T-helper 1 cell (primary cell): ENCODE measurements around the gene SMAD5.

ENCODE experiments used
- DNase-seq, 5 donors: peaks; one replicate each; pipeline ENCODE4 v3.0.0-alpha.2; 2012 to 2020

Gene SMAD5

DNA sequence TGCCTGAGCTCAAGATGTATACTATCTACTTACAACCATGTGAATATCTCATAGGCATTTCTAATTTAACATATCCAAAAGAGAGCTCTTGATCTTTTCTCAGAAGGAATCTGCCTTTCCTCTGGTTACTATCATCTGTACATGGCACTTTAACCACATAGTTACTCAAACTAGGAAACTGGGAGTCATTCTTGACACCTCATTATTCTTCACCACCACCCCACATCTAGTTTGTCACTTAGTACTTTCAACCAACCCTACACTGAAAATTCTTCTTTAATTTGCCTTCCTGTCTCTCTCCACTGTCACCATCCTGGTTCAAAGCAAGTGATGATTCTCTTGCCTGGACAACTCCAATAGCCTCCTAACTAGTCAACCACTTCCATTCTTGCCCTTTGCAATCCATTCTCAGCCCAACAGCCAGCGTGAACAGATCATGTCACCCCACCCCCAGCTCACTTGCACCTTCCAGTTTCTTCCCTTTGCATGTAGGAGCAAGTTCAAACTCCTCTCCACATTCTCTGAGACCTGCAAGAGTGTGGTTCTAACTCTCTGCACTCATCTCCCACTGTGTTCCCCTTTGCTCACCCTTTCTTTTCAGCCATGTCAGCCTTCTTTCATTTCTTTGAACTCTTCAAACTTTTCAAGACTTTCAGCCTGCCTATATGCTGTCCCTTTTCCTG, 17.3 kb upstream of the SMAD5 start:
- no peak for DNase-seq

DNA sequence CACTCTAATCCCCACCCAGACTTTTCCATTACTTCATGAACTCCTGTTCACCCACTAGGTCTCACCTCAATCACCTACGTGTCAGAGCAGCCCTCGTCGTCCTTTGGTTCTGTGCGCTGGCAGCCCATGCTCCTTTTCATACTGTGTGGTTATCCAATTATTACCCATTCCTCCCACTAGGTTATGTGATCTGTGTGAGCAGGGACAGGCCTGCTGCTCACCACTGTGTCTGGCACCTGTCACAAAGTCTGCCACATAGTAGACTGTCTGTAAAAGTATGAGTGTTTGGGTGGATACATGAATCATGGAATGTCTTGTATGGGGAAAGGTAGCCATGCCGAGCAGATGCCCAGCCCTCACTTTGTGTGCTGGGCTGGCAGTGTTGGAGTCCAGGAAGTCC, 12.1 kb upstream of the SMAD5 start:
- DNase-seq: no peak

DNA sequence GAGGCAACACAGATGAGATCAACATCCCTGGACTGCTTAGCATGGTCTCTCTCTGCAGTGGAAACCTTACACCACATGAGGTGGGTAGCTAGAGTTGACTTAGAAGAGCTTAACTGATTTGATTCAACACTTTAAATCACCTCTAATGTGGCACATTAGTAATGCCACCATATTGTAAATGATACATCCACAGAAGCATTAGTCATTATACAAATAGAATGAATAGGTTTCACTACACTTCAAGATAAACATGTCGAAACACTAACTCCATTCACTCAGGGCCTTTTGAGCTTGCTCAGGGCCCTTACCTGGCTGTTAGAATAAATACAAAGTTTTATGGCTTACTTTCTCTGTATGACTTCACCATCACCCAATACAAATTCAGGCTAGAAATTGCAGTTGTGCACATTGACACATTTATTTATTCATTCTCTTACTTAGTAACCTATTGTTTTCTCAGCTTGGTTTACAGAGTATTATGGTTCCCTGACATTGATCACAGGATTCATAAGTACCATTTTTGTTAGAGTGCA, 9.3 kb upstream of the SMAD5 start:
- DNase-seq: no peak

DNA sequence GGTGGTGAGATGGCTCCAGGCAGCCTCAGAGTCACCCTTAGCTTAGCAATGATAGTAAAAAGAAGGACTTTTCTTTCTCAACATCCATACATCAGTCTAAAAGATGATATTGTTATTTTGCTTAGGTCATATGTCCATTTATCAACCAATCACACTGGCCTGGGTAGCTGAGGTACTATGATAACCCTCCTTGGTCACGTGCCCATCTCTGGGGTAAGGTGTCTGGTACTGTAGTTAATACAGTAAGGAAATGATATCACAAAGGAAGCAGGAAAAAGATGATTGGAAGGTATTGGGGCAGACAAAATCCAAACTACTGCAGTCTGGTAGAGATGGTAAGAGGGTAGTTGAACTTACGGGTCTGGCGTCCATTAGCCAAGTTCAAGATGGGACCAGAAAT, 5.1 kb upstream of the SMAD5 start:
- no peak for DNase-seq

DNA sequence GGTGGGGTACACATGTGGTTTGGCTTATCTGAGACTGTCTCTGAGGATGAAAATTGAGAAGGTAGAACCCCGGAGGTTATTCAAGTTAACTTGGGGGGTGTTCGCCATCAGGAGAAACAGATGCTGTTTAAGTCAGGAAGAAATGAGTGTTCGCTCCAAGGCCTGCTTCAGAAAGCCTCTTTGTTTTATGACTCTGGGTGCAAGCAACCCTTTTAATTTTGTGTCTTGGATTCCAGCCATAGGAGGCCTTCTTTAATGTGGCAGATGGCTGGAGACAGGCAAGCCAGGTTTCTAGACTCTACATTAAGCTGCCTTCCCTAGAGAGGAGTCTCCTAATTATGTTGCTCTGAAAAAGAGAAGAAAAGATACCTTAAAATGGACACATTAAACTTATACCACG, 4.2 kb upstream of the SMAD5 start:
- no peak for DNase-seq

DNA sequence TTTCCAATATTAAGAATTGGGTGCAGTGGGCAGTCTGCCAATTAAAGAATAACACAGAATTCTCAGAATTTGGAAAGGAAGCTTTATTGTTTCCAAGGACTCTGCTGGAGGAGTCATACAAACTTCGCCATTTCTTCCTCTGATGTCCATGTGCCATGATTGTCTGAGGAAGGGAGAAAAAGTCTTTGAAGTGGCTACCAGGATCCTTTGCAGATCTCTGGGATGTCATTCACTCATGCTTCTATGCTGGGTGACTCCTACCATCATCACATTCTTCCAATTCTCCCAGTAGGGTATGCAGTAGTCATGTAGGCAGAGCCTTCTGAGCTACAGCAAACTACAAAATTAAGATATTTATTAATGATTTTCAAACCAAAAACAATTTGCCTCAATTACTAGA, 3.2 kb upstream of the SMAD5 start:
- DNase-seq: no peak

DNA sequence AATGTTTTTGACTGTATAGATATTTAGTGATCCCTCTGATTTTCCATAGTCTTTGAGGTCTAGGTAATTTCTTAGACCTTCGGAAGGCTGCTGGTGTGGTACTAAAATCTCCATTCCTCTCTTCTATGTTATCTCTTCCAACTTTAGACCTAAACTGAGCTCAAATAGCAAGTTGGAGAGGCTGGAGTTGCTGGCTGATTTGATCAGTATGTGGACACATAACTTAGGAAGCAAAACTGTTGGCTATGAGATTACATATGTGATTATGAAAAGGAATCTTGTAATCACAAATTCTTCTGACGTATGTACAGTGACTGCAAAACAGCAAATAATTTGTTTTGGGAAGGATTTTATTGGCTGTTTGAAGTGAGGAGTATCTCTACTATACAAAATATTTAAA, 2.1 kb upstream of the SMAD5 start:
- DNase-seq: no peak

DNA sequence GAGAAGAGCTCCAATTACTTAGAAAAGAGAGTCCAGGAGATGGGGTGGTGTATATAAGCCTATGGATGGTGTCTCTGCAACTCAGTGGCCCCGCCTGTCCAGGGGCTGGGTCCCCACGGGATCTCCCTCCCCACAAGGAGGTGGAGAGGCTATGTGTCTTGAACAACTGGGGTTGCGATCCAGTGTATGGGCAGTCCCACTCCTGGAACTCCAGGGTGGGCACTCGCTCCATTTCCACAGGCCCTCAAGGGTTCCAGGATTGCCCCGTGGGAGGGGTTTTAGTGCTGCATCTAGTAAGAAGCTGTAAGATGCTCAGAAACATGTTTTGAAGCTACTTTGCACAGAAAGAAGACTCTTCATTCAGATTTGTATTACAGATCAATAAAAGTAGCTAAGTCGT, 558 bp upstream of the SMAD5 start:
- peak in 1 of 5 donors; percentile 1 for DNase-seq

DNA sequence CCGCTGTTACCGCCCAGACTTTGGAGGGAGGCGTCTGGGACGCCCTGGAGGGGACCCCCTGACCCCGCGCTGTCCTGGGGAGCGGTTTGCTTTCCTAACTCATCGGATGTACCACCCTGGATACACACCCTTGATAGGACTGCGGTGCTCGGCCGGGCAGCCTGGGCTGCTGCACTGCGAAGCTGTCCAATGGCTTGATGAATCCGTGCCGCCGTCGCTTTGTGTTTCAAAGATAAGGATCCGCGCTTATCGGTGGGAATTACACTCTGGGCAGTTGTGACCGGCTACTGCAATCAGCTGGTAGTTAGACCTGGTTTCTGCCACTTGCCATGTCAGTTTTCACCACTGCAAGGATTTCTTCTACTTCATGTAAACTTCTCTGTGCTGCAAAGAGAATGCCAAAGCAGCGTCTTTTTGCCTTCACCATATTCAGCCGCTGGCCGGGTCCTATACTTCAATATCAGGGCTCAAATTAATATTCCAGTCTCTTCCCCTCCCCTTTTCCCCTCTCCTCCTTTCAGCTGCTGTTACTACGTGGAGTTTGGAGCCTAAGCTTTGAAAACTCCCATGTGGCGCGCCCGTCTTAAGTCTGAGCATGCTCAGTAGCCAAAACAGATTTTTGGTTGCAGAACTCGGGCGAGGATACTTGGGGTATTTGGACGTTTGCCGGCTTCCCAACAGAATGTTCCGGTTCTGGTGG, 727 bp downstream of the SMAD5 start:
- DNase-seq: peak in 2 of 5 donors; percentile 2 to 10

DNA sequence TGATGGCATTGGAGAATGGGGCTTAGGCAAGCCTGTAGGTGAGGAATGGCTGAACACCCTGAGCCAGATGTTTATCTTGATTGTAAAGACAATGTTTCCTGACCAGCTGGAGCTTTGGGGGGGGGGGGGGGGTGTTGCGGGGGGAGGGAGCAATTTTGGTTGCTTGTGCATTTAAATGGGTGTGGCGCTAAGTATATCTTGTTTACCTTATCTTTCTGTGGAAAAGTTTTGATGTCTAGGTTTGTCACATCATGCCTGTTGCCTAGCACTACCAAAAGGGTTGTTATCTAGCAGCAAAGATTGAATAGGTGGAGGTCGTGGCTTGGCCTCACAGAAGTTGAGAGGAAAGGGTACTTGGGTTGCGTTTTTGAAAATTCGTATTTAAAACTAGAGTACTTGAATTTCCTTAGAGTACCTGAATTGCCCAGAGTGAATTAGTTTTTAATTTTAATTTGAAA, 1.3 kb downstream of the SMAD5 start:
- no peak for DNase-seq

DNA sequence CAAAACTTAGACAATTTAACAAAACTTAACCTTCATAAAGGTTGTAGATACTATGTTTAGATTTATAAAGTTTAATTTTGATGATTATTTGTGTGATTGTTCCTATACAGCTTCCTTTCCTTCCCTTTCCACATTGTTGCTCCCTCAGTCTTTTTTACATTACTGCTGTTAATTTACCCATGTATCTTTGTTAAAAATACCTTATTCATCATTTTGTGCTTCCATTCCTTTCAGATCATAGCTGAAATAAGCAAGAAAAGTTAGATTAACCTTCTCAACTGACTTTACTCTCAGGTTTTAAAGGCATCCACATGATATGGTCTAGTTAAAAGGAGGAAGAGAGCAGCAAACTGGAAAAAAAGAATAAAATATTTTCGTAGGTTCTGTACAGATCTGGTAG, 2.0 kb downstream of the SMAD5 start:
- DNase-seq: no peak

DNA sequence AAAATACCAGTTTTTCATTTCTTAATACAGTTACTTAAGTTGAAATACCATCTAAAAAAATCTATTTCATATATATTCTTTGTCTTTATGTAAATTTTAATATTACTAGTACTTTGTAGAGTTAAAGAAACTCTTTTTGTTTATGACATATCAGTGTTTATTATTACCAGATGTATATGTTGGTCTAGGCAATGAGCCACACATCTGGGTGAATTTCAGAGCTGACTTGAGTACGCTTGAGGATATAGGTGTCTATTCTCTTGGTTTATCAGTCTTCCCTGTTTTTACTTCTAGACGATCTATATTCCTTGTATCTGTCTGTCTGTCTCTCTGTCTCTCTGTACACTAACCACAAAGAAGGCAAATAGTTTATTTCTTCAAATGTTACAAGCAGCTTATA, 2.9 kb downstream of the SMAD5 start:
- no peak for DNase-seq

DNA sequence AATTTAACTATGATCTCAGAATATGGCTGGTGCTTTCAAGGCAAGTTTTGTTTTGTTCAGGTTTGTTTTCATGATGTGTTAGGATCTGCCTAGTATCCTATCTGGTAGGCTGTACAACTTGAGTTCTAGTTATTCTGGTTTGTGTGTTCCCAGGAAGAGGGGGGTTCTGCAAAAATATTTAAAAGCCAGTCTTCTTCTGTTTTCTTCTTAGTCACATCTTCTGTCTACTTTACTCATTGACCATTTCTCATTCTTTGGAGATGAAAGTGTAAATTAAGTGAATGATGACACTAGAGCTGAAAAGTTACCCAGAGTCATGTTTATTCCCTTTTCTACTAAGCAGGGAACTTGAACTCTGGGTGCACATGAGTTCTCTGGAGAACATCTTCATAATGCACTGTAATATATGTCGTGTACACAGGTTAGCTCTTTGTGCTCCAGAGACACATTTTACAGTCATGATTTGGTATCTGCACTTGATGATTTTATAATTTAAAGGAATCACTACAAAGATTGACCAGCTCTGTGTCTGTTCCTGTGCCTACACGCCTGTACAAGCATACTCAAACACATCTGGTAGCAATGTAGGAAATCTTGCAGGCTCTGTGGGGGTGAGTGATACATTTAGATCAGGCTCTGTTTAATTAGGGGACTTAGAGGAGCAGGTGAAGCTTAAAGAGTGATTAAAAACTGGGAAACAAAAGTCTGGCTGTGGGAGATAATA, 5.0 kb downstream of the SMAD5 start:
- DNase-seq: no peak

DNA sequence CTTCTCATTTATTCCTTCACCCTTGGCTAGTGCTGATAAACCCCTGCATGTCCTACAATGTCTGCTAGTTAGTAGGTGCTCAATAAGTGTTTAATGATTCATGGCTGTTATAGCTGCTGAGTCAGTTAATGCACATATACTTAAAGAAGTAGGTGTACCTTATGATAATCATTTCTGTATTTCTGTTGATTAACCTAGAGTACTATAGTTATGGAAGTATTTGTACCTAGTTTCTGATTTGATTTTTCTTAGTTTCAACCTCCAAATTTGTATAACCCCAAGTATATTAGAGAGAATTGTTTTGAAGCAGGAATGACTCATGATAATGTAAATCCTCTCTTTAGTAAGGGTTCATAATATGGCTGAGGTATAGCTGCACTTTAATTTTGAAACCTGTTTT, 8.9 kb downstream of the SMAD5 start:
- no peak for DNase-seq

DNA sequence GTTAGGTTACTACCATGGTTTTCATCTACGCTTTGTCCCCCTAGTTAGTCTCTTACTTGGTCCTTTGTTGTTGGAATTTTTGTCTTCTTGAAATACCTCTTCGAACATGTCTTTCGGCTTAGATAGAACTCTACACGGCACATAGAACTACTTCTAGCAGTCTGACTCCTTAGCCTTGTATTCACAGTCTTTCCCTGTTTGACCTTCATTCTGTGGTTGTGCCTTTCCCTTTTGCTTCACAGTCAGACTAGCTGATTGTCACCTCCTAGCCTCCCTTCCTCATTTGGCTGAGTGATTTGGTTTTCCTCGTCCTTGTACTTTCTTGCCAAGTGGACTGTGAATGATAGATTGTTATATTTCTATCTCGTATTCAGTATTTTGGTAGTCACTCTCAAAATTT, 10.7 kb downstream of the SMAD5 start:
- DNase-seq: no peak

DNA sequence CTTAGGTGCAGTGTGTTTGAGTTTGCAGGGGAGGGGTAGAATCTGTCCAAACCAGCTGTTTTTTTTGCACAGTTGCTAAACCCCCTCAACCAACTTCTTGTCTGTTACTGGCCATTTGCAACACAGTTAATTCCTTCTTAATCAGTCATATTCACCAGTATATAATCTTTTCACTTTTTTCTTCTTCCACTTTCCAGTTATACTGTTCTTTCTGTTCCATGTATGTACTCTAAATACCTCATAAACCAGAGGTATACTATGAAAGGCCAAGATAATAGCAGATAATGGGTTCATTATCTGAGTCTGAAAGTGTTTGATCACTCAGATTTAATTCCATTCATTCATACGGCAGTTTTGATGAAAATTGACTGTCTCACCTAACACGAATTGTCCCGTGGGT, 11.1 kb downstream of the SMAD5 start:
- no peak for DNase-seq

DNA sequence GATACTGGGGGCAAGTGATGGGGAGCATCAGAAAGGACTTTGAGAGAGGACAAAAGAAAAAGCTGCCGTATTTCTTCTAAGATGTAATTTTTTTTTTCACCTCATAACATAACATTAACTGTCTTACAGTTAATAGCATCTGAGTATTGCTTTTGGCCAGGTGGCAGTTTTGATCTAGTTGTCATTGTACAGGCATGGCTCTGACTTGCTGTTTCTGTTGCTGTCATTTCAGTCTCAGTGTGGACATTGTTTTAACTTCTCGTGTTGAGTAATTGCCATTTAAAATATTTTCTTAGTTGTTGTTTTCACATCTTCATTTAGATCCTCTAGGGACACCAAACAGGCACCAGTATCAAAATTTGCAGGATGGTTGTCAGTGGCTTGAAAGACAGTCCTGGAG, 12.4 kb downstream of the SMAD5 start:
- no peak for DNase-seq

DNA sequence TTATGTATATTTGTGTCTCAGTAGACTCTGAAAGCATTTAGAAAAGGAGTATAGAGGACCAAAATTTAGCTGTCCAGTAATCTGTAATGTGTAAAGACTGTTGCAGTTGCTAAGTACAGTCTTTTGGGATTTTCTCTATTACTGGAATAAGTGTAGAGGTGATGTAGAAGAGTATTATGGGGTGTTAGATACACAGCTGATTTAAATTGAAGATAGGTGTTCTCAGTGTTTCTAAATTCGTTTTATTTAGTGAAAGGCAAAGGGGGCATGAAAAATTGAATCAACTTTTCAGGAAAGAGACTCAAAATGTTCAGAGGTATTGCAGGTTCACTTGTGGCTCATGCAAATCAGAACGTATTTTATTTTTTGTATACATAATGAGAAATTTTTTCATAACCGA, 13.6 kb downstream of the SMAD5 start:
- DNase-seq: no peak

DNA sequence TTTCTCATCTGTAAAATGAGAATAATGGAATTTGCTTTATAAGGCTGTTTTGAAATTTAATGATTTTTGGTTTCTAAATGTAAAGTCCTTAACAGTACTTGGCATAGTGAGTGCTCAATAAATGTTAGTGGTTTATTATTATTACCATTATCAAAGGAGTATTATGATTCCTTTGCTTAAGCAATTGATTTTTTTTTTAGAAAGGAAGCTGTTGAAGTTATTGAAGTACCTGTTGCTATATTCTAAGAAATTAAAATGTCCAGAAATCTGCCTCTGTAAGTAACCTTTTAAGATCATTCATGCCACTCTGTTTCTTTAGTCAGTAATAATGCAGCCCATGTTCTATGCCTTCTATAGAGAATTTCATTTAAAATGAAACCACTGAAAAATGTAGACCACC, 15.0 kb downstream of the SMAD5 start:
- DNase-seq: no peak

DNA sequence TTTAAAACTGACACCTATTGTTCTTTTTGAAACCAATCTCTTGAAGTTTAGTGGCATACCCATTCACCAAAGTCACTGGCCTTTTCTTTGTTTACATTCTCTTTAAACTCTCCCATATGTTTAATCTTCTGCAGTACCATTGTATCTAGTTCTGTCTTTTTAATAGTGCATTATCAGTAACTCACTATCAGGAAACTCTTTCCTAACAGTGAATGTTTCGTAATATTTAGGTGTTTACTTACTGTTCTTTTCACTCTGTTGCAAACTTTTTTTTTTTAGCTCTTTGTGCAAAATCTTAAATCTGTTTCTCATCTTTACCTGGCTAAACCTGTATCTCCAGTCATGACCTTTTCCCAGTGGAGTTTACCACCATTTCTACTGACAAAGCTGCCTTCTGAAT, 17.2 kb downstream of the SMAD5 start:
- DNase-seq: no peak

DNA sequence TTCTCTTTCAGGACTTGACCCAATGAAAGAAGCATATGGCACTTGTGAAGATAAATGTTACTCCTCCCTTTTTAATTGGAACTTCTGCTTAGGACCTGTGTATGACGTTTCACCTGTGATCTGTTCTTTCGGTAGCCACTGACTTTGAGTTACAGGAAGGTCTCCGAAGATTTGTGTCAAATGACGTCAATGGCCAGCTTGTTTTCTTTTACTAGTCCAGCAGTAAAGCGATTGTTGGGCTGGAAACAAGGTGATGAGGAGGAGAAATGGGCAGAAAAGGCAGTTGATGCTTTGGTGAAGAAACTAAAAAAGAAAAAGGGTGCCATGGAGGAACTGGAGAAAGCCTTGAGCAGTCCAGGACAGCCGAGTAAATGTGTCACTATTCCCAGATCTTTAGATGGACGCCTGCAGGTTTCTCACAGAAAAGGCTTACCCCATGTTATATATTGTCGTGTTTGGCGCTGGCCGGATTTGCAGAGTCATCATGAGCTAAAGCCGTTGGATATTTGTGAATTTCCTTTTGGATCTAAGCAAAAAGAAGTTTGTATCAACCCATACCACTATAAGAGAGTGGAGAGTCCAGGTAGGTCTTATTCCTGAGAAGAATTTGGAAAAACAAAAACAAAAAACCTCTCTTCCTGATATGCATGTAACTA, 21.1 kb downstream of the SMAD5 start:
- no peak for DNase-seq

DNA sequence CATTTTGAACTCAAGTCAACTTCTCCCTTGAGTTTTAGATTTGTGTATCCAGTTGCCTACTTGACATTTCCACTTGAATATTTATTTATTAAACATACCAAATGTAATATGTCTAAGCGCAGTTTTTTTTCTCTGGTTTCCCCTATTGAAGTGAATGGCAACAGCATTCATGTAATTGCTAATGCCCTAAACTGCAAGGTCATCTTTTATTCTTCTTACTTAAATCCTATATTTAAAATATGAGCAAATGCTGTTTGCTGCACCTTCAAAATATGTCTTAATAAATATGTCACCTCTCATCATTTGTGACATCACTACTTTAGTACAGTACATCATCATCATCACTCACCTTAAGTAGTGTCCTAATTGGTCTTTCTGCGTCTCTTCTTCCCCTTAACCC, 22.4 kb downstream of the SMAD5 start:
- DNase-seq: no peak

DNA sequence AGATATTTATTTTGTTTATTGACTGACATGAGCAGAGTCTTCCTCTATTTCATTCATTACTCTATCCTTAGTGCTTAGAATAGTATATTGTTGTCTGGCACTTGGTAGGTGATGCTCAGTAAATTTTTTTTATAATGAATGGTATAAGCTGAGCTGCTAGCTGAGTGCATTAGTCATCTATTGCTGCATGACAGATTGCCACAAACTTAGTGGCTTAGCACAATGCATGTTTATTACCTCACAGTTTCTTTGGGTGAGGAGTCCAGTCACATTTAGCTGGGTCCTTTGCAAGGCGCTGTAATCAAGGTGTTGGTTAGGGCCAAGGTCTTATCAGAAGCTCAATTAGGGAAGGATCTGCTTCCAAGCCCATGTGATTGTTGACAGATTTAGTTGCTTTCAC, 23.1 kb downstream of the SMAD5 start:
- no peak for DNase-seq
